Measurements from ENCODE around the gene GUCY2C. TPM values are rescaled to one million over a fixed set of nuclear protein-coding genes. Genes with fewer than 3 reads are reported as not detected.

GUCY2C gene
- total RNA-seq, 1 experiment from 2014 or later, result 1.9 TPM

DNA sequence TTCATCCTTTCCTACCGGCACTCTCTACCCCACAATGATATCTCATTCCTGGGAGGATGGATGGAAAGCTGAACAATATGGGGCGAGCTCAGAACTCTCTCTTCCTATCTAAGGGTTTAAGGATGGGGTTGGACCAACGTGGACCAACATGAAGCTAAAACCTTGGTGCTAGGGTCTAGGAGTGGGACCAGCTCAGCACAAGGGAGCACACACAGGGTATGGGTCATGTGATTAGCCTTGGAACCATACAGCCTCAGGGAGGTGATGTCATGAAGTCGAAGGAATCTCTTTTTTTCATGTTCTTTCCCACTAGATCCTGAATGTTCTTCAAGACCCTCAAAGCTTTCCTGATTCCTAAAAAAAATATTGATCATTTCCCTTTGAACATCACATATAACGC, 3.3 kb downstream of the GUCY2C start:
- Histone ChIP-seq H2BK15ac (ENCODE audit: low read depth, low read length) (no peak overlapping the region), H3K18ac (ENCODE audit: insufficient read length, low read depth, low read length) (no peak overlapping the region), H4K8ac (replicated peaks; ENCODE audit: insufficient read length, low read depth, low read length) (no peak overlapping the region), H4K91ac (ENCODE audit: insufficient read length, low read depth, low read length) (no peak overlapping the region), H3K4me2 (ENCODE audit: insufficient read depth, insufficient read length, low read length) (no peak overlapping the region), H3K4ac (ENCODE audit: low read depth, low read length) (no peak overlapping the region), H4K5ac (ENCODE audit: insufficient read length, low read depth, low read length) (no peak overlapping the region), H3K14ac (ENCODE audit: insufficient read depth, low read length) (no peak overlapping the region), H2BK20ac (ENCODE audit: low read depth, low read length, poor library complexity, severe bottlenecking) (no peak overlapping the region), H3K27ac (ENCODE audit: insufficient read length, low read depth, low read length) (no peak overlapping the region), H3K56ac (ENCODE audit: insufficient read length, low read depth, low read length) (no peak overlapping the region), H2BK12ac (ENCODE audit: insufficient read length, low read depth, low read length) (no peak overlapping the region), H2BK120ac (ENCODE audit: low read depth, low read length, poor library complexity, severe bottlenecking) (no peak overlapping the region), H3K9ac (ENCODE audit: extremely low read depth, insufficient read length, low read length) (no peak overlapping the region), H2AFZ (ENCODE audit: low read length) (no peak overlapping the region), H3K27me3 (ENCODE audit: insufficient read depth, low read length) (no peaks in the 10 kb centered on the region), H3K79me2 (ENCODE audit: insufficient read depth, low read length) (no peaks in the 10 kb centered on the region), H3K4me1 (ENCODE audit: insufficient read depth, low read length) (peaks cover 3% of the 10 kb centered on the region; the same call in 1 of the 2 replicates), H2BK5ac (ENCODE audit: insufficient read length, low read length) (no peak overlapping the region), H3K23me2 (ENCODE audit: insufficient read length, low read depth, low read length, poor library complexity, severe bottlenecking) (no peaks in the 10 kb centered on the region), H2AK5ac (ENCODE audit: insufficient read length, low read length) (no peak overlapping the region), H3K23ac (ENCODE audit: insufficient read length, low read depth, low read length) (no peak overlapping the region), H3K79me1 (ENCODE audit: insufficient read depth, low read depth, low read length, poor library complexity, severe bottlenecking) (no peaks in the 10 kb centered on the region), H3K9me3 (ENCODE audit: control insufficient read depth, low read depth, low read length) (no peaks in the 10 kb centered on the region), H3T11ph (ENCODE audit: low read length) (no peak overlapping the region), H4K20me1 (ENCODE audit: control insufficient read depth, insufficient read depth, insufficient read length) (no peaks in the 10 kb centered on the region)
- Mint-ChIP-seq H3K27ac (no peak overlapping the region; a peak in 1 of 7 replicates), H3K9me3 (peaks cover 0 to 3% of the 10 kb centered on the region in 2 experiments; a peak in 1 of 5 replicates), H3K27me3 (ENCODE audit: low read depth) (peaks cover 4% of the 10 kb centered on the region; the same call in 1 of the 2 replicates), H3K36me3 (ENCODE audit: insufficient read depth in 1 of 3, low read depth in 3 of 3) (peaks cover 7 to 18% (median 8%) of the 10 kb centered on the region in 3 experiments; a peak in 6 of 7 replicates), H3K4me1 (peaks cover 7 to 15% of the 10 kb centered on the region in 2 experiments), H3K4me3 (no peak overlapping the region)
- TF ChIP-seq CTCF (conservative IDR thresholded peaks at IDR 0.05), result no peak
- no CpG with 5 or more reads among the region's 5 CpGs for WGBS (ENCODE audit: extremely low coverage, insufficient read length, low lambda C conversion rate)
- no peak for DNase-seq

Measured in H9 (cell line).